ENCODE measurements around the gene CNR2. TPM values are rescaled to one million over a fixed set of nuclear protein-coding genes. Genes with fewer than 3 reads are reported as not detected.

CNR2 gene
- total RNA-seq, 1 donor from 2014 or later: not detected

DNA sequence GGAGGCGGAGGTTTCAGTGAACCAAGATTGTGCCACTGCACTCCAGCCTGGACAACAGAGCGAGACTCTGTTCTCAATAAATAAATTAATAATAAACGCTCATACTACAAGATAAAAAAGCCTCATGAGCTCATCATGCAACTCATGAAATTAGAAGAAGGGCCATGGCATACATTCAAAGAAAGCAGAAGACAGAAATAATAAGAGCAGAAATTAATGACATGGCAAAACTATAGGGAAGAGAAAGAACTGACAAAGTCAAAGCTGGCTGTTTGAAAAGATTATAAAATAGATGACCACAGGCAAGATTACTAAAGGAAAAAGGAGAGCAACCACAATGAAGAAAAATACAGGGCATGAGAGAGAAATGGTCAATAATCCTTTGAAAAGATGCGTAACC is 30.4 kb downstream of the CNR2 start:
- H3K4me1 Mint-ChIP-seq (ENCODE audit: low read depth, unreplicated experiment): no peaks in the 10 kb centered on the region
- no peak overlapping the region for H3K27ac ChIP-seq (ENCODE audit: low read depth, low read length)
- H2AFZ ChIP-seq (ENCODE audit: low read depth, low read length): no peak overlapping the region
- no peak for FAIRE-seq
- peaks cover 13% of the 10 kb centered on the region for H3K9me3 Mint-ChIP-seq (ENCODE audit: unreplicated experiment)
- no peak overlapping the region for H3K4me2 ChIP-seq (ENCODE audit: low read length)
- H3K27ac Mint-ChIP-seq (ENCODE audit: unreplicated experiment): no peak overlapping the region
- no peaks in the 10 kb centered on the region for H3K79me2 ChIP-seq (ENCODE audit: insufficient read depth, low read length)
- H3K9ac ChIP-seq (ENCODE audit: low read length): no peak overlapping the region
- H3K4me3 Mint-ChIP-seq (ENCODE audit: unreplicated experiment): no peak overlapping the region
- H3K9me3 ChIP-seq (ENCODE audit: insufficient read depth, low read depth, low read length): peaks cover 5% of the 10 kb centered on the region
- DNase-seq (ENCODE audit: low read depth): no peak
- no peaks in the 10 kb centered on the region for H3K36me3 ChIP-seq (ENCODE audit: insufficient read depth, low read length)
- TF ChIP-seq, protein P1, sequence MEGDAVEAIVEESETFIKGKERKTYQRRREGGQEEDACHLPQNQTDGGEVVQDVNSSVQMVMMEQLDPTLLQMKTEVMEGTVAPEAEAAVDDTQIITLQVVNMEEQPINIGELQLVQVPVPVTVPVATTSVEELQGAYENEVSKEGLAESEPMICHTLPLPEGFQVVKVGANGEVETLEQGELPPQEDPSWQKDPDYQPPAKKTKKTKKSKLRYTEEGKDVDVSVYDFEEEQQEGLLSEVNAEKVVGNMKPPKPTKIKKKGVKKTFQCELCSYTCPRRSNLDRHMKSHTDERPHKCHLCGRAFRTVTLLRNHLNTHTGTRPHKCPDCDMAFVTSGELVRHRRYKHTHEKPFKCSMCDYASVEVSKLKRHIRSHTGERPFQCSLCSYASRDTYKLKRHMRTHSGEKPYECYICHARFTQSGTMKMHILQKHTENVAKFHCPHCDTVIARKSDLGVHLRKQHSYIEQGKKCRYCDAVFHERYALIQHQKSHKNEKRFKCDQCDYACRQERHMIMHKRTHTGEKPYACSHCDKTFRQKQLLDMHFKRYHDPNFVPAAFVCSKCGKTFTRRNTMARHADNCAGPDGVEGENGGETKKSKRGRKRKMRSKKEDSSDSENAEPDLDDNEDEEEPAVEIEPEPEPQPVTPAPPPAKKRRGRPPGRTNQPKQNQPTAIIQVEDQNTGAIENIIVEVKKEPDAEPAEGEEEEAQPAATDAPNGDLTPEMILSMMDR (IDR thresholded peaks at IDR 0.05; ENCODE audit: insufficient read depth, low read depth, low read length): no peak
- no peak for TF ChIP-seq EZH2 (IDR thresholded peaks at IDR 0.05; ENCODE audit: insufficient read depth, low read length)
- H4K20me1 ChIP-seq (ENCODE audit: insufficient read depth, low read length): no peaks in the 10 kb centered on the region
- H3K36me3 Mint-ChIP-seq (ENCODE audit: low read depth, unreplicated experiment): no peaks in the 10 kb centered on the region
- no peaks in the 10 kb centered on the region for H3K4me1 ChIP-seq (ENCODE audit: insufficient read depth, low read length)
- no peaks in the 10 kb centered on the region for H3K27me3 ChIP-seq (ENCODE audit: insufficient read depth, low read length)
- H3K4me3 ChIP-seq (ENCODE audit: insufficient read depth, low read depth, low read length): no peak overlapping the region
- peaks cover 6% of the 10 kb centered on the region for H3K27me3 Mint-ChIP-seq (ENCODE audit: low read depth, unreplicated experiment)

DNA sequence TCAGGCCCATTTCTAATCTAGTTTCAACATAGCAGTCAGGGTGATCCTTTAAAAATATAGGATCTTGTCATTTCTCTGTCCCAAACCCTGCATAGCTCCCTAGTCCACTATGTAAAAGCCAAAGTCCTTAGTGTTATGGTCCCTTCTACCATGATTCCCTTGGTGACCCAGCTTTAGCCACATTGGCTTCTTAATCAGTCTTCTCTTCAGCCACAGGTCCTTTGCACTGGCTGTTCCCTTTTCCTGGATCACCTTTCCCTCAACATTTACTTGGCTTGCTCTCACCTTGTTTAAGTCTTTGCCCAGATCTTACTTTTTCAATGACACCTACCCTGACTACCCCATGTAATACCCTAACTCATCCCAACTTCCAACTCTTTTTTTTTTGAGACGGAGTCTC is 33.4 kb downstream of the CNR2 start:
- no peak overlapping the region for H3K27ac ChIP-seq (ENCODE audit: low read depth, low read length)
- no peak for DNase-seq (ENCODE audit: low read depth)
- no peaks in the 10 kb centered on the region for H3K27me3 ChIP-seq (ENCODE audit: insufficient read depth, low read length)
- H3K27ac Mint-ChIP-seq (ENCODE audit: unreplicated experiment): no peak overlapping the region
- peaks cover 2% of the 10 kb centered on the region for H3K36me3 Mint-ChIP-seq (ENCODE audit: low read depth, unreplicated experiment)
- no peaks in the 10 kb centered on the region for H3K4me1 ChIP-seq (ENCODE audit: insufficient read depth, low read length)
- no peak overlapping the region for H2AFZ ChIP-seq (ENCODE audit: low read depth, low read length)
- H4K20me1 ChIP-seq (ENCODE audit: insufficient read depth, low read length): no peaks in the 10 kb centered on the region
- no peaks in the 10 kb centered on the region for H3K4me1 Mint-ChIP-seq (ENCODE audit: low read depth, unreplicated experiment)
- H3K79me2 ChIP-seq (ENCODE audit: insufficient read depth, low read length): no peaks in the 10 kb centered on the region
- no peaks in the 10 kb centered on the region for H3K36me3 ChIP-seq (ENCODE audit: insufficient read depth, low read length)
- no peak for FAIRE-seq
- H3K27me3 Mint-ChIP-seq (ENCODE audit: low read depth, unreplicated experiment): peaks cover 7% of the 10 kb centered on the region
- H3K9ac ChIP-seq (ENCODE audit: low read length): no peak overlapping the region
- TF ChIP-seq EZH2 (IDR thresholded peaks at IDR 0.05; ENCODE audit: insufficient read depth, low read length): no peak
- TF ChIP-seq, protein P1 (IDR thresholded peaks at IDR 0.05; ENCODE audit: insufficient read depth, low read depth, low read length): no peak
- no peak overlapping the region for H3K4me2 ChIP-seq (ENCODE audit: low read length)
- peaks cover 22% of the 10 kb centered on the region for H3K9me3 Mint-ChIP-seq (ENCODE audit: unreplicated experiment)
- H3K4me3 ChIP-seq (ENCODE audit: insufficient read depth, low read depth, low read length): no peak overlapping the region
- peaks cover 5% of the 10 kb centered on the region for H3K9me3 ChIP-seq (ENCODE audit: insufficient read depth, low read depth, low read length)
- no peak overlapping the region for H3K4me3 Mint-ChIP-seq (ENCODE audit: unreplicated experiment)

DNA sequence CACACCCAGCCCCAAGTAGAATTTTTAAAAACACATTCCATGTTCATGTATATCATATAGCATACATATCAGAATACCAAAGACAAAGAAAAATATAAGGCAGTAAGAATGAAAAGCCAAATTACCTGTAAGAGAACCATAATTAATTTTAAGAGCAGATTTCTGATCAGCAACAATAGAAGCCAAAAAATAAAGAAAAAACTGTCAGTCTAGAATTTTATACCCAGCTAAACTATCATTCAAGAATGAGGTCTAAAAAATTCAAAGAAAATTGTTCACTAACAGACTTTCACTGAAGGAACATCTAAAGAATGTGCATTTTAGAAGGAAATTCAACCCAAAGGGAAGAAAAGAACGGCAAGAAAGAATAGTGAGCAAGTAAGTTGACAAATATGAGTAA is 34.5 kb downstream of the CNR2 start:
- TF ChIP-seq, protein P1 (IDR thresholded peaks at IDR 0.05; ENCODE audit: insufficient read depth, low read depth, low read length): no peak
- TF ChIP-seq EZH2 (IDR thresholded peaks at IDR 0.05; ENCODE audit: insufficient read depth, low read length): no peak
- H3K9ac ChIP-seq (ENCODE audit: low read length): no peak overlapping the region
- H3K79me2 ChIP-seq (ENCODE audit: insufficient read depth, low read length): no peaks in the 10 kb centered on the region
- no peaks in the 10 kb centered on the region for H3K4me1 Mint-ChIP-seq (ENCODE audit: low read depth, unreplicated experiment)
- H3K9me3 ChIP-seq (ENCODE audit: insufficient read depth, low read depth, low read length): peaks cover 5% of the 10 kb centered on the region
- H3K36me3 ChIP-seq (ENCODE audit: insufficient read depth, low read length): no peaks in the 10 kb centered on the region
- H3K27ac Mint-ChIP-seq (ENCODE audit: unreplicated experiment): no peak overlapping the region
- peaks cover 2% of the 10 kb centered on the region for H3K36me3 Mint-ChIP-seq (ENCODE audit: low read depth, unreplicated experiment)
- H3K27me3 ChIP-seq (ENCODE audit: insufficient read depth, low read length): no peaks in the 10 kb centered on the region
- H3K27ac ChIP-seq (ENCODE audit: low read depth, low read length): no peak overlapping the region
- no peaks in the 10 kb centered on the region for H3K4me1 ChIP-seq (ENCODE audit: insufficient read depth, low read length)
- FAIRE-seq (no peak), DNase-seq (ENCODE audit: low read depth) (no peak)
- no peak overlapping the region for H3K4me3 ChIP-seq (ENCODE audit: insufficient read depth, low read depth, low read length)
- H3K27me3 Mint-ChIP-seq (ENCODE audit: low read depth, unreplicated experiment): peaks cover 17% of the 10 kb centered on the region
- peaks cover 22% of the 10 kb centered on the region for H3K9me3 Mint-ChIP-seq (ENCODE audit: unreplicated experiment)
- no peak overlapping the region for H3K4me2 ChIP-seq (ENCODE audit: low read length)
- H2AFZ ChIP-seq (ENCODE audit: low read depth, low read length): no peak overlapping the region
- H3K4me3 Mint-ChIP-seq (ENCODE audit: unreplicated experiment): no peak overlapping the region
- no peaks in the 10 kb centered on the region for H4K20me1 ChIP-seq (ENCODE audit: insufficient read depth, low read length)

All from astrocyte (in vitro differentiated cells and primary cell).